ENCODE results near the gene TEX22.

Gene TEX22

DNA sequence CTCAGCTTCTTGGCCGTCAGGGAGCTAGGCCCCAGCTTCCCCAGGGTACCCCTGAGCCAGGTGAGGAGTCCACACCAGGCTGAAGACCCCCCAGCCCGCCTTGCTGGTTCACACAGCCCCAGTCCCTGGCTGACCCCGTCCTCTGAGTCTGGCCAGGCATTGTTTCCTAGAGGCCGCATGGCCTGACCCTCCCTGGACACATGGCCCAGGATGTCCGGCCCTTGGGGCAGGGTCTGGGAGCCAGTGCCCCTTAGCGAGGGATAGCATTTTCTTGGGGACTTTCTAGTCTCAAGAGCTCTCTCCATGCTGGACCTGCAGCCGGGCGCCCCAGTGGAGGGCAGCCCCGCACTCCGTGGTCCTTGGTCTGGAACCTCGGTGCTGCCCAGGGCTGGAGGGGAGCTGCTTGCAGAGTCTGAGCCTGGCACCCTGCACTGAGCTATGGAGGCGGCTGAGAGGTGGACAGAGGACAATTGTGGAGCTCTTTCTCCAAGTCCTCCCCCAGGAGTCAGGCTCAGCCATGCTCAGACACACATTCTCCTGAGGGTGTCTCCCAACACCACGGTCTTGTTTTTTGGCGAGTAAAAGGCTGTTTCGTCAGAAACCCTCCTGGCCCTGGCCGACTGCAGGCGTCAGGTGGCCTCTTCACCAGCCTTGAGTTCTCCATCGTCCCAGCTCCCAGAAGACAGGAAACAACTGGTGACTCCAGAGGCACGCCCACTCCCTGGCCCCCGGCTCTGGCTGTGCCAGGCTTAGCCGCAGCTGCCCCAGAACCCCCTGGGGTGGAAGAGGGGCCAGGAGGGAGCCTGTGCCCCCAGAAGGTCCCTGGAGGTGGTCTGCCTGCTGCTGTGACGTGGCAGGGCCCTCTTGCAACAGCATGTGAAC lies 58.6 kb downstream of the TEX22 start:
- no peak for DNase-seq (ENCODE audit: low read depth)

DNA sequence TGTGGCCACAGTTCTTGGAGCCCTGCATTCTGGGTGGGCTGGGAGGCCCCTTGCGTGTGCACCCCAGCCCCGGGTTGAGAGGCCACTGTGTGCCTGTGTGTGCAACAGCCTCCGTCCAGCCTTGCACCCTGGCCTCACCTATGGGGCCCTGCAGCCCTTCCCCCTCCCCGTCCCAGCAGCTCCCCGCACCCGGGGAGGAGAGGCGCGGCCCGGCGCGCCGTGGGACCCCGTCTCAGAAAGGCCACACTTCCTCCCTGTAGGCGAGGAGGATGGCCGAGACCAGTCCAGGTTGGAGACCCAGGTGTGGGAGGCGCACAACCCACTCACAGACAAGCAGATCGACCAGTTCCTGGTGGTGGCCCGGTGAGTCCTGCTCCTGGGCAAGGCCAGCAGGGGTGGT lies 59.7 kb downstream of the TEX22 start:
- DNase-seq (ENCODE audit: low read depth) = no peak

DNA sequence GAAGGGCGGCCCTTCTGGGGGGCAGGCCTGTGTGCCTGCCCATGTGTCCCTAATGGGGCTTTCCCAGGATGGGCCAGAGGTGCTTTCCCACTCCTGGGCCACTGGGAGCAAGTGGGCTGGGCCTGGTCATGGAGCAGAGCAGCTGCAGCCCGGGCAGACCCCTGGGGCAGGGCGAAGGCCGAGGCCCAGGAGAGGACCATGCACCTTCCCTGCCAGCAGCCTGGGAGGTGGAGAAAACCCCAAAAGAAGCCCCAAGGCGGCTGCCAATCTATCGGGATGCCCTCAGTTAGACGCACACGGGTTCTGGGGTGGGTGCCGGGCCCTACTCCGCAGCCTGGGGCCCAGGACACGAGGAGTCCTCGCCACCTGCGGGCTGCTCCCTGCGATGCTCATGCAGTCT lies 60.2 kb downstream of the TEX22 start:
- no peak for DNase-seq (ENCODE audit: low read depth)

DNA sequence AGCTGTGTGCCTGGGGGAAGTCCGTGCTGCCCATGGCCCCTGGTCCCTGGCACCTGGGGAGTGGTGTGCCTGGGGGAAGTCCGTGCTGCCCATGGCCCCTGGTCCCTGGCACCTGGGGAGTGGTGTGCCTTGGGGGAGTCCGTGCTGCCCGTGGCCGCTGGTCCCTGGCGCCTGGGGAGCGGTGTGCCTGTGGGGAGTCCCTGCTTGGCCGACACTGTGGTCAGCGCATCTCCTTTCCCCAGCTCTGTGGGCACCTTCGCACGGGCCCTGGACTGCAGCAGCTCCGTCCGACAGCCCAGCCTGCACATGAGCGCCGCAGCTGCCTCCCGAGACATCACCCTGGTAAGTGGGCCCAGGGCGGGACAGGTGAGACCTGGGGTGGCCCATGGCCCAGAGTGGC lies 61.8 kb downstream of the TEX22 start:
- DNase-seq (ENCODE audit: low read depth) = no peak

DNA sequence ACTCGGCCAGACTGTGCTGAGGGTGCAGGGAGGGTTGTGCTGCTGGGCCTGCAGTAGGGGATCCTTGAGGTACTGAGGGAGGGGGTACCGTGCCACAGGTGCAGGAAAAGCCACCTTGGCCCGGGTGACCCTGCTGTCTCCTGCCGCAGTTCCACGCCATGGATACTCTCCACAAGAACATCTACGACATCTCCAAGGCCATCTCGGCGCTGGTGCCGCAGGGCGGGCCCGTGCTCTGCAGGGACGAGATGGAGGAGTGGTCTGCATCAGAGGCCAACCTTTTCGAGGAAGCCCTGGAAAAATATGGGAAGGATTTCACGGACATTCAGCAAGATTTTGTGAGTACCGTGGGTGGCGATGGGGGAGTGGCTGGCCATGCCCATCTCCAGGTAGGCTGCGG lies 62.3 kb downstream of the TEX22 start:
- no peak for DNase-seq (ENCODE audit: low read depth)

DNA sequence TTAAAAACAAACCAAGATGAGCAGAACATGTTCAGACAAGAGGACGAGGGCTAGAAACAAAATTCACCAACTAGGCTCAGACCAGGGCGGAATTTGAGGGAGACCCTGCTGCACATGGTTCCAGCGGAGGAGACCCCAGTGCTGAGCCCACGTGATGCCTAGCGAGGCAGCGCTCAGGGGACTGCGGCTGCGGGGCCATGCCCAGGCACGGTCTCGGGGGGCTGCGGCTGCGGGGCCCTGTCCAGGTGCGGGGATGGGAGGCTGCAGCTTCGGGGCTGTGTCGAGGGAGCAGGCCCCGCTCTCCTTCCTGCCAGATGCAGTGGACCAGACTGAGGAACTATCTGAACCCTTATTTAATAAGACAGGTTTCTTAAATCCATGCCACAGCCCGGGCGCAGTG lies 63.6 kb downstream of the TEX22 start:
- no peak for DNase-seq (ENCODE audit: low read depth)

Measured in T follicular helper cell (primary cell).